Stimulated activated CD4-positive, alpha-beta T cell treated with anti-CD3 and anti-CD28 coated beads, TNF-alpha, amount 100 ng/mL, for 1 hour (primary cell): ENCODE data around the gene F2RL3.
"Not testable (repeated sequence)": the region's sequence is repeated elsewhere in the genome, so short reads cannot be mapped to it uniquely, and the experiment has no call there.

Experiments
- DNase-seq, 3 donors: peaks; one replicate each; pipeline ENCODE4 v3.0.0-alpha.2; 2020; ENCODE audit warnings: low read depth in 3 of 3, low spot score in 1 of 3

Gene F2RL3

DNA sequence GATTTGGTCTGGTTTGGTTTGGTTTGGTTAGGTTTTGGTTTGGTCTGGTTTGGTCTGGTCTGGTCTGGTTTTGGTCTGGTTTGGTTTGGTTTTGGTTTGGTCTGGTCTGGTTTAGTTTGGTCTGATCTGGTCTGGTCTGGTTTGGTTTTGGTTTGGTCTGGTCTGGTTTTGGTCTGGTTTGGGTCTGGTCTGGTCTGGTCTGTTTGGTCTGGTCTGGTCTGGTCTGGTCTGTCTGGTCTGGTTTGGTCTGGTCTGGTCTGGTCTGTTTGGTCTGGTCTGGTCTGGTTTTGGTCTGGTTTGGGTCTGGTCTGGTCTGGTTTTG is 13.9 kb upstream of the F2RL3 start:
- DNase-seq = not testable (repeated sequence)

DNA sequence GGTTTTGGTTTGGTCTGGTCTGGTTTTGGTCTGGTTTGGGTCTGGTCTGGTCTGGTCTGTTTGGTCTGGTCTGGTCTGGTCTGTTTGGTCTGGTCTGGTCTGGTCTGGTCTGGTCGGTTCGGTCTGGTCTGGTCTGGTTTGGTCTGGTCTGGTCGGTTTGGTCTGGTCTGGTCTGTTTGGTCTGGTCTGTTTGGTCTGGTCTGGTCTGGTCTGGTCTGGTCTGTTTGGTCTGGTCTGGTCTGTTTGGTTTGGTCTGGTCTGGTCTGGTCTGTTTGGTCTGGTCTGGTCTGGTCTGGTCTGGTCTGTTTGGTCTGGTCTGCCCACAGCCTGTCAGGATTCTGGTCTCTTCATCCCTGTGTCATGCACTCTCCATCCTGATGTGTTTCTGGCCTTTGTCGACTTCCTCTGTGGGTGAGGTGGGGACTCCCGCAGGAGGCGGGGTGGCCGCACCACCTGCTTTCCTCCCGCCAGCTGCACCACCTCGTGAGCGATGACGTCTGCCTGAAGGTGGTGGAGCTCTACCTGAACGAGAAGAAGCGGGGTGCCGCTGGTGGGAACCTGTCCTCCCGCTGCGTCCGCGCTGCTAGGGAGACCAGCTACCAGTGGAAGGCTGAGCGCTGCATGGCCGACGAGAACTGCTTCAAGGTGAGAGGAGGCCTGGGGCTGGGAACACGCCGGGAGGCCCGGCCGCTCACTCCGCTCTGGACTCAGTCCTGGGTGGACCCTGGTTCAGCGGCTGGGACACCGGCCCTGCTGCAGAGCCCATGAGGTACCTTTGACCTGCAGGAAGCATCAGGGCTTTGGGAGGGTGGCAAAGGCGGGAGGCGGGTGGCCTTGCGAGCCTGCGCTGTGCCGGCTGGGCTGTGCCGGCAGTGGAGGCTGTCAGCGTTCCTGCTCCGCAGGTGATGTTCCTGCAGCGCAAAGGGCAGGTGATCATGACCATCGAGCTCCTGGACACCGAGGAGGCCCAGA is 12.9 kb upstream of the F2RL3 start:
- no peak for DNase-seq

DNA sequence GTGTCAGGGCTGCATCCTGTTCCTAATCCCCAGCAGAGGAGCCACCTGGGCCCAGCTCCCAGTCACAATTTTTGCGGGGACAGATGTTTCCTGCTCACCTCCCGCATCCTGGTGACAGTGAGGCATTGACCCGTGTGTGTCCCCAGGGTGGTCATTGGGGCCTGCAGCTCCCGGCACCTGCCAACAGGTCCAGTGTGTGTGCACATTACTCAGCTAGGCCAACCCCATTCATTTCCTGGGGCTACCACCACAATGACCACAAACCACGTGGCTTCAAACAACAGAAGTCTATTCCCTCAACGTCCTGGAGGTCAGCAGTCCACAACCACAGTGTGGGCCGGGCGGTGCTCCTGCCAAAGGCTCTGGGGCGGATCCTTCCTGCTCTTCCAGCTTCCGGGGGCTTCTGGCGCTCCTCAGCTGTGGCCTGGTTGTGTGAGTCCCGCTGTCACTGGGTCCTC is 11.9 kb upstream of the F2RL3 start:
- no peak for DNase-seq

DNA sequence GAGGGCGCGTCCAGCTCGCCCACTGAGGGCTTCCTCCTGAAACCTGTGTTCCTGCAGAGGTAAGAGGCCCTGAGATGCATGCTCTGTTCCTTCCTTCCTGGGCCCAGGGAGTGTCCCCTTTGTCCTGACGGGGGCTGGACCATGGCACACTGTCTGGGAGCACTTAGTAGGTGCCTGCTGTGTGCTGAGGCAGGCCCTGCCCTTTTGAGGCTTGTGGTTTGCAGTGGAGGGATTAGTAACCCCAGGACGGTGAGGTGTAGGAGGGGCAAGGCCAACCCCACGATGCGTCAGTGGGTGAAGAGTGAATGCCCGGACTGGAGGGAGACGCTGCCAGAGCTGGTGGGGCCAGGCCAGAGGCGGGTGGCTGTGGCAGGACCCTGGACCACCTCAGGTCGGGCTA is 11.2 kb upstream of the F2RL3 start:
- DNase-seq = no peak

DNA sequence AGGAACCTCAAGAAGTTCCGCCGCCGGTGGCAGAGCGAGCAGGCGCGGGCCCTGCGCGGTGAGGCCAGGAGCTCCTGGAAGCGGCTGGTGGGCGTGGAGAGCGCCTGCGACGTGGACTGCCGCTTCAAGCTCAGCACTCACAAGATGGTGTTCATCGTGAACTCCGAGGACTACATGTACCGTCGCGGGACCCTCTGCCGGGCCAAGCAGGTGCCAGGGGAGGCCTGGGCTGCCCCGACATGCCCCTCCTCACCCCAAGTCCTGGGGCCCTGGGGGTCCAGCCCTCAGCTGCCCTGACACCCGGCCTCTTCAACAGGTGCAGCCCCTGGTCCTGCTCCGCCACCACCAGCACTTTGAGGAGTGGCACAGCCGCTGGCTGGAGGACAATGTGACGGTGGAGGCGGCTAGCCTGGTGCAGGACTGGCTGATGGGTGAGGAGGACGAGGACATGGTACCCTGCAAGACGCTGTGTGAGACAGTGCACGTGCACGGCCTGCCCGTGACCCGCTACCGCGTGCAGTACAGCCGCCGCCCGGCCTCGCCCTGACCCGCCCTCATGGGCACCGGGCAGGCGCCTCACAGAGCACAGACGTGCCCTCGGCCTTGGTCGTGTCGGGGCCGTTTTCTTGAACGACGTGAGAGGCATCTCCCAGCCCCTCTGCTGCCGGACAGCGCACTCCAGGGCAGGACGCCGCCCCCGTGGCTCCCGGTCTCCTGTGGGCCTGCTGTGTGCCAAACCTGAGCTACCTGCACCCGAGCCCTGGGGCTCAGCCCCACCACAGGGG is 10.4 kb upstream of the F2RL3 start:
- no peak for DNase-seq

DNA sequence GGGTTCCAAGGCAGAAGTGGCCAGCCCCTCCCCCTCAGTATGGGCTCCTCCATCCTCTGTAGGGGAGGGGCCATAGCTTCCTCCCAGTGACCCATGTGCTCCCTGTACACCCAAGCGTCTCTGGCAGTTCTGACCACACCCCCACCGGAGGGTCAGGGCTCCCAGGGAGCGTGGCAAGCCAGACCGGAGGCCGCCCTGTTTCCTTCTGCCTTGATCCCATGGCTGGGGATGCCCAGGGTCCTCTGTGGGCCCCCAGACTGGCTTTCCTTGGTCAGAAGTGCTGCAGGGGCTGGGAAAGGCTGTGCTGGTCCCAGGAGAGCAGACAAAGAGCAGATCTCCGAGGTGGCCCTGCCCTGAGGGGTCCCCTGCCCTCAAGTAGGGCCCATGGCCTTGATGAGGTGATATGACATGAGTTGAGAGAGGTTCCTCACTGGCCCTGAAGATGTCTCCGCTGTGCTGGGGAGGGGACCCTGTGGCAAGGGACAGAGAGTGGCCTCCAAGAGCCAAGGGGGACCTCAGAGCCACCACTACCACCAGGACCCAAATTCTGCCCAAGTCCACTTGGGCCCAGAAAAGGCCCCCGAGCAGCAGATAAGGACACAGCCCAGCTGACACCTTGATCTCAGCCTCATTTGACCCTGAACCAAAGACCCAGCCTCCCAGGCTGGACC is 7.8 kb upstream of the F2RL3 start:
- no peak for DNase-seq

GRCh38 chr19:16882146-16882545 is 6.7 kb upstream of the F2RL3 start:
- no peak for DNase-seq

- no peak for DNase-seq
These were observed 5.3 kb upstream of the F2RL3 start for GRCh38 chr19:16883522-16883921.

DNA sequence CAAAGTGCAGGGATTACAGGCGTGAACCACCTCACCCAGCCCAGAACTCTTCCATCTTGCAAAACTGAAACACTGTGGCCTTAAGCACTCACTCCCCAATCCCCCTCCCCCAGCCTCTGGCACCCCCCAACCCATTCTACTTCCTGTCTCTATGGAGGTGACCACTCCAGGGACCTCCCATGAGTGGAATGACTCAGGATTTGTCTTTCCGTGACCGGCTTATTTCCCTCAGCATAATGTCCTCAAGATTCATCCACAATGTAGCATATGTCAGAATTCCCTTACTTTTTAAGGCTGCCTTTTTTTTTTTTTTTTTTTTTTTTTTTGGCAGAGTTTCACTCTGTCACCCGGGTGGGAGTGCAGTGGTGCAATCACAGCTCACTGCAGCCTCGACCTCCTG is 3.6 kb upstream of the F2RL3 start:
- no peak for DNase-seq

GRCh38 chr19:16886305-16886880 is 2.4 kb upstream of the F2RL3 start:
- DNase-seq = no peak

GRCh38 chr19:16887353-16888265 is 1.2 kb upstream of the F2RL3 start:
- DNase-seq = no peak

DNA sequence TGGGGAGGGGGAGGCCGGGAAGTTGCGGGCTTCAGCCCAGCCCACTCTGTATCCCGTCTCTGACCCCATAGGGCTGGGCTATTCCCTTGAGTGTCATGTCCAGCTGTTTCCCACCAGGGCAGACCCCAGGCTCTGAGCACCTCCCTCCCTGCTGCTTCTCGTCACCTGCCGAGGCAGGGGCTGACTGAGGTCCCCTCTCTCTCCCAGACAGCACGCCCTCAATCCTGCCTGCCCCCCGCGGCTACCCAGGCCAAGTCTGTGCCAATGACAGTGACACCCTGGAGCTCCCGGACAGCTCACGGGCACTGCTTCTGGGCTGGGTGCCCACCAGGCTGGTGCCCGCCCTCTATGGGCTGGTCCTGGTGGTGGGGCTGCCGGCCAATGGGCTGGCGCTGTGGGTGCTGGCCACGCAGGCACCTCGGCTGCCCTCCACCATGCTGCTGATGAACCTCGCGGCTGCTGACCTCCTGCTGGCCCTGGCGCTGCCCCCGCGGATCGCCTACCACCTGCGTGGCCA is 625 bp downstream of the F2RL3 start:
- no peak for DNase-seq

- DNase-seq = no peak
These were observed 1.2 kb downstream of the F2RL3 start for GRCh38 chr19:16889883-16890460.

DNA sequence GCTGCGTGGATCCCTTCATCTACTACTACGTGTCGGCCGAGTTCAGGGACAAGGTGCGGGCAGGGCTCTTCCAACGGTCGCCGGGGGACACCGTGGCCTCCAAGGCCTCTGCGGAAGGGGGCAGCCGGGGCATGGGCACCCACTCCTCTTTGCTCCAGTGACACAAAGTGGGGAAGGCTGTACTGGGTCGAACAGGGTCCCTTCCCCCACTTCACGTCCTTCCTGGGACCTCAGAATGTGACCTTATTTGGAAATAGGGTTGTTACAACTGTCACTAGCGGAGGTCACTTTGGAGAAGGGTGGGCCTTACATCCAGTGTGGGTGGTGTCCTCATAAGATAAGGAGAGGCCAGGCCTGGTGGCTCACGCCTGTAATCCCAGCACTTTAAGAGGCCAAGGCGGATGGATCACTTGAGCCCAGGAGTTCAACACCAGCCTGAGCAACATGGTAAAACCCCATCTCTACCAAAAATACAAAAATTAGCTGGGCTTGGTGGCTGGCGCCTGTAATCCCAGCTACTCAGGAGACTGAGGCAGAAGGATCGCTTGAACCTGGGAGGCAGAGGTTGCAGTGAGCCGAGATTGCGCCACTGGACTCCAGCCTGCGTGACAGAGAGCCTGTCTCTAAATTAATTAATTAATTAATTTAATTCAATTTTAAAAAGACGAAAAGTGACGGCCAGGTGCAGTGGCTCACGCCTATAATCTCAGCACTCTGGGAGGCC is 1.8 kb downstream of the F2RL3 start:
- DNase-seq = no peak

DNA sequence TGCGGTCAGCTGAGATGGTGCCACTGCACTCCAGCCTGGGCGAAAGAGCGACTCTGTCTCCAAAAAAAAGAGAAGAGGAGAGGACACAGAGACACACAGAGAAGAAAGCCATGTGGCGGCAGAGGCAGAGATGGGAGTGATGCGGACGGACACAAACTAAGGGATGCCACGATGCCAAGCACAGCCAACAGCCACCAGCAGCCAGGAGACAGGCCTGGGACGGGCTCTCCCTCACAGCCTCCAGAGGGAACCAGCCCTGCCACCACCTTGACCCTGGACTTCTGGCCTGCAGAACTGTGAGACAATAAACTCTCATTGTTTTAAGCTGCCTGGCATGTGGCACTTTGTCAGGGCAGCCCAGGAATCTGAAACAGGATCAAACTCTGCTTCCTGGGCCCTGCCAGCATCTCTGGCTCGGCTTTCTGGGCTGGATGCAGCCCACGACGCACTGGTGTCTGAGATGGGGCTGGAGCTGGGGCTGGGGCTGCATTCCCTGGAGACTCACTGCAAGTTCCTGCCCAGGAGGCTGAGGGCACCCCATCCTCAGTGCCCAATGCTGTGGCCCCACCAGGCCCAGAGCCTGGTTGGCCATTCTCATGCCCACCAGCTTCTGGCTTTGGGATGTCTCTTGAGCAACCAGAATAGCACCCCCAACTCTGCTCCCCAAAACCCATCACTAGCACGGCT is 3.0 kb downstream of the F2RL3 start:
- no peak for DNase-seq

DNA sequence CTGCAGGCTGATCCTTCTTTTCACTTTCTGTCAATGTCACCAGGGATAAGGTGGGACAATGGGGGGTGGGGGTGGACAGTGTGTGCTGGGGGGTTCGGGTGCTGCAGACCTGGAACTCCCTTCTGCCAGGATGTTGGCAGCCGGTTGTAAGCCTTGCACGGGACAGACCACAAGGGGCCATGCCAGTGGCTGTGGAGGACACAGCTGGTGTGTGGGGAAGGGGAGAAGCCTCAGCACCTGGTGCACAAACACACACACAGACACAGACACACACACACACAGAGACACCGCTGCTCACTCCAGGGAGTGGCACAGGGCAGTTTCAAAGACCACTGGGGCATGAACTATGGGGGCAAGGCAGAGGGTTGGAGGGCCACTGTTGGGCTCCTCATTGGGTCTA is 3.6 kb downstream of the F2RL3 start:
- DNase-seq = no peak

- no peak for DNase-seq
These were observed 4.3 kb downstream of the F2RL3 start for GRCh38 chr19:16892868-16893685.

- DNase-seq = no peak
These were observed 4.8 kb downstream of the F2RL3 start for GRCh38 chr19:16893686-16893989.
